Activated CD8-positive, alpha-beta T cell treated with anti-CD3 and anti-CD28 coated beads for 36 hours (primary cell): Measurements from ENCODE around the gene FAM83B. TPM values are rescaled to one million over a fixed set of nuclear protein-coding genes. Genes with fewer than 3 reads are reported as not detected.

Source experiments
- ATAC-seq: fragments of 200-7000 bp; cut with Tn5 transposase; one replicate; pipeline ENCODE4 v1.10.0; 2021; ENCODE audit warnings: mild to moderate bottlenecking, moderate library complexity
- CTCF ChIA-PET: fragments of 350-600 bp; sonication (Branson Sonifier 250); formaldehyde crosslinking; loops from one replicate; lab custom pipeline; 2021; ENCODE audit warnings: antibody characterized with exemption; lab: Charles Lee
- POLR2A ChIA-PET: fragments of 350-600 bp; sonication (Branson Sonifier 250); formaldehyde crosslinking; loops from one replicate; lab custom pipeline; 2021; ENCODE audit warnings: antibody characterized with exemption; lab: Charles Lee
- DNase-seq: peaks from one replicate; pipeline ENCODE4 v3.0.0-alpha.2; 2020
- H3K27ac Mint-ChIP-seq: one replicate; pipeline ENCODE4 v1.8.0; 2021; ENCODE audit warnings: mild to moderate bottlenecking, mixed read lengths
- H3K27me3 Mint-ChIP-seq: one replicate; pipeline ENCODE4 v1.8.0; 2021; ENCODE audit warnings: mixed read lengths
- H3K36me3 Mint-ChIP-seq: one replicate; pipeline ENCODE4 v1.8.0; 2021; ENCODE audit warnings: low read depth, mixed read lengths
- H3K4me1 Mint-ChIP-seq: one replicate; pipeline ENCODE4 v1.8.0; 2021; ENCODE audit warnings: low read depth, mixed read lengths
- H3K4me3 Mint-ChIP-seq: one replicate; pipeline ENCODE4 v1.8.0; 2021; ENCODE audit warnings: mild to moderate bottlenecking, moderate library complexity, mixed read lengths
- H3K9me3 Mint-ChIP-seq: one replicate; pipeline ENCODE4 v1.8.0; 2021; ENCODE audit warnings: mixed read lengths
- CTCF ChIP-seq: fragments of 200-600 bp; IDR thresholded peaks from one replicate; pipeline ENCODE4 v1.8.0; 2022; ENCODE audit warnings: antibody characterized with exemption, mild to moderate bottlenecking
- intact Hi-C: fragments of 100-400 bp; cut with micrococcal nuclease; formaldehyde crosslinking; loops from one replicate; pipeline ENCODE4 v1.10.0; 2022
- total RNA-seq, 2 experiments: library from RNA; stranded (reverse); gene quantifications; one replicate each; pipeline ENCODE4 v1.2.3, GENCODE V29; 2021

Gene FAM83B
- total RNA-seq, 2 experiments from 2014 or later, result not detected

- ChIA-PET CTCF (no interaction called here), POLR2A (no interaction called here)
- no peaks in the 10 kb centered on the region for H3K4me1 Mint-ChIP-seq
- H3K27ac Mint-ChIP-seq, result no peak overlapping the region
- H3K27me3 Mint-ChIP-seq, result no peaks in the 10 kb centered on the region
- DNase-seq, result no peak
- TF ChIP-seq CTCF, result no peak
- H3K9me3 Mint-ChIP-seq, result peaks cover 4% of the 10 kb centered on the region
- intact Hi-C loops, result no loop called here
- no peak overlapping the region for H3K4me3 Mint-ChIP-seq
- ATAC-seq, result no peak
- H3K36me3 Mint-ChIP-seq, result no peaks in the 10 kb centered on the region
Measured at GRCh38 chr6:54886932-54887584, 40.5 kb downstream of the FAM83B start.

GRCh38 chr6:54891536-54891935 lies 45.0 kb downstream of the FAM83B start:
- Mint-ChIP-seq H3K4me1 (no peaks in the 10 kb centered on the region), H3K4me3 (no peak overlapping the region), H3K27me3 (no peaks in the 10 kb centered on the region), H3K27ac (no peak overlapping the region), H3K36me3 (no peaks in the 10 kb centered on the region), H3K9me3 (no peaks in the 10 kb centered on the region)
- no peak for ATAC-seq
- POLR2A ChIA-PET, result no interaction called here
- intact Hi-C loops, result no loop called here
- CTCF ChIA-PET, result no interaction called here
- TF ChIP-seq CTCF, result no peak
- DNase-seq, result no peak

GRCh38 chr6:54892831-54893230 lies 46.3 kb downstream of the FAM83B start:
- DNase-seq (no peak), ATAC-seq (no peak)
- no peaks in the 10 kb centered on the region for H3K36me3 Mint-ChIP-seq
- no peak overlapping the region for H3K27ac Mint-ChIP-seq
- no peak for TF ChIP-seq CTCF
- H3K4me1 Mint-ChIP-seq, result no peaks in the 10 kb centered on the region
- H3K27me3 Mint-ChIP-seq, result no peaks in the 10 kb centered on the region
- intact Hi-C loops, result no loop called here
- ChIA-PET POLR2A (no interaction called here), CTCF (no interaction called here)
- no peak overlapping the region for H3K4me3 Mint-ChIP-seq
- no peaks in the 10 kb centered on the region for H3K9me3 Mint-ChIP-seq

- H3K27me3 Mint-ChIP-seq, result no peaks in the 10 kb centered on the region
- no peak overlapping the region for H3K27ac Mint-ChIP-seq
- CTCF ChIA-PET, result no interaction called here
- intact Hi-C loops, result no loop called here
- no peaks in the 10 kb centered on the region for H3K4me1 Mint-ChIP-seq
- no peaks in the 10 kb centered on the region for H3K36me3 Mint-ChIP-seq
- no peak for ATAC-seq
- H3K9me3 Mint-ChIP-seq, result no peaks in the 10 kb centered on the region
- POLR2A ChIA-PET, result no interaction called here
- DNase-seq, result no peak
- H3K4me3 Mint-ChIP-seq, result no peak overlapping the region
- TF ChIP-seq CTCF, result no peak
Measured at GRCh38 chr6:54893818-54894217, 47.2 kb downstream of the FAM83B start.

GRCh38 chr6:54896302-54896701 lies 49.7 kb downstream of the FAM83B start:
- no peaks in the 10 kb centered on the region for H3K9me3 Mint-ChIP-seq
- no peak for TF ChIP-seq CTCF
- CTCF ChIA-PET, result no interaction called here
- no peak overlapping the region for H3K4me3 Mint-ChIP-seq
- no peak overlapping the region for H3K27ac Mint-ChIP-seq
- H3K4me1 Mint-ChIP-seq, result no peaks in the 10 kb centered on the region
- H3K36me3 Mint-ChIP-seq, result no peaks in the 10 kb centered on the region
- POLR2A ChIA-PET, result no interaction called here
- intact Hi-C loops, result no loop called here
- no peak for DNase-seq
- no peak for ATAC-seq
- H3K27me3 Mint-ChIP-seq, result no peaks in the 10 kb centered on the region
